ENCODE data around the gene ANKRD63. TPM values are rescaled to one million over a fixed set of nuclear protein-coding genes. Genes with fewer than 3 reads are reported as not detected.
A peak's percentile ranks its signal among the peaks of the same experiment; 100 is the strongest.

The ANKRD63 gene
- total RNA-seq, 4 donors from 2014 or later: 1.6 TPM; not detected in 3

GRCh38 chr15:40253167-40253790, 29.6 kb downstream of the ANKRD63 start:
- 40 to 92% methylated on average over 1 to 2 of the region's 28 CpGs for WGBS, 2 donors (ENCODE audit: low coverage in 1 of 2)
- H3K27ac ChIP-seq: peak overlapping the region in 1 of 4 donors; percentile 47
- peak; percentile 29 for ATAC-seq
- no peak for TF ChIP-seq EP300 (IDR thresholded peaks at IDR 0.05)
- TF ChIP-seq POLR2A (IDR thresholded peaks at IDR 0.05): no peak
- TF ChIP-seq POLR2AphosphoS5 (IDR thresholded peaks at IDR 0.05): no peak
- TF ChIP-seq, protein P1, sequence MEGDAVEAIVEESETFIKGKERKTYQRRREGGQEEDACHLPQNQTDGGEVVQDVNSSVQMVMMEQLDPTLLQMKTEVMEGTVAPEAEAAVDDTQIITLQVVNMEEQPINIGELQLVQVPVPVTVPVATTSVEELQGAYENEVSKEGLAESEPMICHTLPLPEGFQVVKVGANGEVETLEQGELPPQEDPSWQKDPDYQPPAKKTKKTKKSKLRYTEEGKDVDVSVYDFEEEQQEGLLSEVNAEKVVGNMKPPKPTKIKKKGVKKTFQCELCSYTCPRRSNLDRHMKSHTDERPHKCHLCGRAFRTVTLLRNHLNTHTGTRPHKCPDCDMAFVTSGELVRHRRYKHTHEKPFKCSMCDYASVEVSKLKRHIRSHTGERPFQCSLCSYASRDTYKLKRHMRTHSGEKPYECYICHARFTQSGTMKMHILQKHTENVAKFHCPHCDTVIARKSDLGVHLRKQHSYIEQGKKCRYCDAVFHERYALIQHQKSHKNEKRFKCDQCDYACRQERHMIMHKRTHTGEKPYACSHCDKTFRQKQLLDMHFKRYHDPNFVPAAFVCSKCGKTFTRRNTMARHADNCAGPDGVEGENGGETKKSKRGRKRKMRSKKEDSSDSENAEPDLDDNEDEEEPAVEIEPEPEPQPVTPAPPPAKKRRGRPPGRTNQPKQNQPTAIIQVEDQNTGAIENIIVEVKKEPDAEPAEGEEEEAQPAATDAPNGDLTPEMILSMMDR (IDR thresholded peaks at IDR 0.05): no peak
- H3K4me1 ChIP-seq: peaks cover 0 to 23% (median 13%) of the 10 kb centered on the region in 3 donors
- H3K36me3 ChIP-seq: no peaks in the 10 kb centered on the region
- H3K27me3 ChIP-seq: peaks cover 26% of the 10 kb centered on the region
- H3K9me3 ChIP-seq: no peaks in the 10 kb centered on the region
- peak overlapping the region; percentile 51 to 62 for H3K4me3 ChIP-seq

DNA sequence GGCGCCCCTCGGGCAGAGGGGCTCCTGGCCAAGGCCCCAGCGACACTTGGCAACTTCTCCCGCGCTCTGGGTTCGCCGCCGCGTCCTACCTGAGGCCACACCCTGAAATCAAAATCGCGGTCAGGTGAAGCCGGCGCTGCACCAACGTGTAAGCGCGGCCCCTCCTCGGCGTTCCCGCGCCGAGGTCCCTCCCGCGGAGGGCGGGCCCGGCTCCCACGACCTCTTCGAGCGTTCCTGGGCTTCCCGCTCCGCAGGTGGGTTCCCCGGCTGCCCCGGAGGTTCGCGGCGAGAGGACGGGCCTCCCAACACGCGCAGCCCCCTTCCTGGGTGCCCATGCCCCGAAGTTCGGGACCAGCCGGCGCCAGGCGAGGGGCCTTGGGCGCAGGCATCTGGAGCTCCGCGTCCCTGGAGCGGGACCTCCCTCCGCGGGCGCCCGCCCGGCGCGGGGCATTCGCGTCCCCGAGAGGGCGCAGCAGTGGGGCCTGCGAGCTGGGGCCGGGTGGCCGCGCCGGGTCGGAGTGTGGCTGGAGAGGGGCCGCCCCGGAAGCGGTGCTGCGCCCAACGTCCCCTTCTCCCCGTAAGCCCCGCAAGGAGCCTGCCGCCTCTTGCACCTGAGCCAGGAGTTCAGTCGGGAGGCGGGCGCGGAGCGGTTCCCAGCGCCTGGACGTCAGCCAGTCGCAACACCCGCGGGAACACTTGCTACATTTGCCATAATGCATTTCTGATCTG, 30.3 kb downstream of the ANKRD63 start:
- Histone ChIP-seq H3K27me3 (peaks cover 20% of the 10 kb centered on the region), H3K4me1 (peaks cover 0 to 23% (median 13%) of the 10 kb centered on the region in 3 donors), H3K27ac (peak overlapping the region in 1 of 4 donors; percentile 47), H3K9me3 (no peaks in the 10 kb centered on the region), H3K36me3 (no peaks in the 10 kb centered on the region), H3K4me3 (peak overlapping the region; percentile 51 to 62)
- no CpG with 5 or more reads among the region's 82 CpGs for WGBS, 2 donors (ENCODE audit: low coverage in 1 of 2)
- ATAC-seq: peak; percentile 52
- TF ChIP-seq POLR2A (IDR thresholded peaks at IDR 0.05) (no peak), POLR2AphosphoS5 (IDR thresholded peaks at IDR 0.05) (no peak), EP300 (IDR thresholded peaks at IDR 0.05) (no peak)
- TF ChIP-seq, protein P1 (IDR thresholded peaks at IDR 0.05): no peak

GRCh38 chr15:40252141-40252437, 30.8 kb downstream of the ANKRD63 start:
- ATAC-seq: no peak
- Histone ChIP-seq H3K27me3 (peaks cover 17% of the 10 kb centered on the region), H3K27ac (peak overlapping the region in 1 of 4 donors; percentile 47), H3K9me3 (no peaks in the 10 kb centered on the region), H3K4me3 (peak overlapping the region in 1 of 2 donors; percentile 62), H3K36me3 (no peaks in the 10 kb centered on the region), H3K4me1 (peaks cover 0 to 23% (median 13%) of the 10 kb centered on the region in 3 donors)
- no CpG with 5 or more reads among the region's 27 CpGs for WGBS, 2 donors (ENCODE audit: low coverage in 1 of 2)
- TF ChIP-seq, protein P1 (IDR thresholded peaks at IDR 0.05): no peak
- TF ChIP-seq EP300 (IDR thresholded peaks at IDR 0.05) (no peak), POLR2AphosphoS5 (IDR thresholded peaks at IDR 0.05) (no peak), POLR2A (IDR thresholded peaks at IDR 0.05) (no peak)

DNA sequence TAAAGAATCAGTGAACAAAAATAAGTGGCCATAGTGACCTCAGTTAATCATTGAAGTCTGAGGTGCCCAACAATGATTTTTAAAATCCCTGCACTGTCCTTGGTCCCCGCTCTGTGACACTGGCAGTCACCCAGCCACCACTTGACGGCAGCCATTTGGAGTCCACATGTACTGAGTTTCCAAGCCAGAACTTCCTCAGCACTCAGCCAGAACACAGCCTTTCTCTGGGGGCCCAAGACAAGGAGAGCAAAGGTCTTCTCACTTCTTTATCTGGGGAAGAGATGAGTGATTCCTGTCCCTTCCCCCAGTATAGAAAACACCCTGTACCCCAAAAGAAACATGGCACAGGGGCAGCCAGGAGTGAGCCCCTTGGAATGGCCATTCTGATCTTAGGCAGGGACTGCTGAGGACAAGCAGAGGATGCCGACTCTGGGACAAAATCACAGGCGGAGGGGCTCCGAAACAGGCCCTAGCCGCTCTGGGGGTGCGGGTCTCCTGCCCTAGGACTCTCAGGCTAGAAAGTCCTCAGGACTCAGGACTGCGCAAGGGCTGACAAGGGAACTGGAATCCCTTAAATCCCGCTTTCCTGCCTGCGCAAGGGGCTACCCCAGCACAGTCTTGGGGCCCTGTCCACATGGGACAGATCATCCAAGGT, 31.3 kb downstream of the ANKRD63 start:
- no peak overlapping the region for H3K27ac ChIP-seq
- ATAC-seq: no peak

More for the DNA sequence above, 31.3 kb downstream of the ANKRD63 start:
- Histone ChIP-seq H3K4me3 (no peak overlapping the region), H3K36me3 (no peaks in the 10 kb centered on the region), H3K27me3 (peaks cover 17% of the 10 kb centered on the region), H3K9me3 (no peaks in the 10 kb centered on the region), H3K4me1 (peaks cover 0 to 23% (median 13%) of the 10 kb centered on the region in 3 donors)
- no CpG with 5 or more reads among the region's 10 CpGs for WGBS, 2 donors (ENCODE audit: low coverage in 1 of 2)
- TF ChIP-seq, protein P1 (IDR thresholded peaks at IDR 0.05): no peak
- TF ChIP-seq EP300 (IDR thresholded peaks at IDR 0.05): no peak
- TF ChIP-seq POLR2AphosphoS5 (IDR thresholded peaks at IDR 0.05): no peak

Measured in gastroesophageal sphincter (tissue), 4 donors.